HL-60/S4 treated with phorbol 12-myristate 13-acetate at 8.2 ng/mL for 4 days and 3 days (cell line): Measurements from ENCODE around the gene PLA2G2E.

Experiments
- in situ Hi-C: fragments of 300-500 bp; cut with MboI; formaldehyde crosslinking; loops from 2 replicates; pipeline ENCODE4 v1.15.0; 2022; ENCODE audit warnings: low sequenced_read_pairs

Gene PLA2G2E, protein sequence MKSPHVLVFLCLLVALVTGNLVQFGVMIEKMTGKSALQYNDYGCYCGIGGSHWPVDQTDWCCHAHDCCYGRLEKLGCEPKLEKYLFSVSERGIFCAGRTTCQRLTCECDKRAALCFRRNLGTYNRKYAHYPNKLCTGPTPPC

DNA sequence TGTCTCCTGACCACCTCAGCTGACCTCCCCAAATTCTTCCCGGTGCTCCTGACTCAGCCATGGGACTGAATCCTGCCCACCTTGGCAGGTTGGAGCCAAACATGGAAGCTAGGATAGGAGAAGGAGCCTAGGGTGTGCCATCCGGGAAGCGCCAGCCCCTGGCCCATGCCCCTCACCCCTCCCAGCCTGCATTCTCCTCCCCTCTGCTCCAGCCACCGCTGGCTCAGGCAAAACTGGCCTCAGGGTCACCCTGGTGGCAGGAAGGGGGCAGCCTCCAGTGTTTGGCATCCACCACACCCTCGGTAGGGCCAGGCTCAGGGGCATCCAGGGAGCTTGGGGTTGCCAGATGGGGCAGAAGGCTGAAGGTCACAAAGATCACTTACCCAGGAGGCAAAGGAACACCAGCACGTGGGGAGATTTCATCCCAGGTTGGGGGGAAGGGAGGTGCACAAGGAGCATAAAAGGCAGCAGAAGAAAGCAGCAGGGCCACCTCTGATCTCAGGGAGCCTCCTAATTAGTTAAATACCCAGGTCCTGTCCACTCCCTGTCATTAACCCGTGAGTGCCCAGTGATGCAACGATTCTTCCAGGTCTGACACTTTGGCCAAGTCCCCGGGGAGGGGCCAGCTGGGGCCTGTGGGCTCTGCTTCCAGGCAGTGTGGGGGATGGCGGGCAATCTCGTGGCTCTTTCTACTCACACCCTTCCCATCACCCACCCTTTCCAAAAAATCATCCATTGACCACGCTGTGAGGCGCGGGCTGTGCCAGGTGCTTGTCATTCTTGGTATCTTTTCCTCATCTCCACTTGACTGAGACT lies at the start of gene PLA2G2E:
Gene PLA2G2E (minus strand): TSS at position 481 of the 816 bp plus-strand sequence. CDS start 58 bp downstream, at position 423.
- in situ Hi-C loops: no loop called here

DNA sequence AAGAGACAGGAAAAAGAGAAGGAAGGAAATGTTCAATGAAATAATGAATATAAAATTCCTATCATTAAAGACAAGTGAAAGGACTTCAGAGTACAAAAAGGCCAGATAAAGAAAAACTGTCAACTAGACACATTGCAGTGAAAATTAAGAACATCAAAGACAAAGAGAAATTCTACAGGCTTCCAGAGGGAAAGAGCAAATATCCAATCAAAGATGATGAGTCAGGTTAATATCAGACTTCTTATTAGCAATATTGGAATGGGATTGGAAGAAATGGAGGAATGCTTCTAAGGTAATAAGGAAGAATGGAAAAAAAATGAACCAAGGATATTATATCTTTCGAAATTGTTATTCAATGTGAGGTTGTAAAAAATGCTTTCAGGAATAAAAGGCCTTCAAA lies 48.2 kb upstream of the PLA2G2E start:
- in situ Hi-C loops: no loop called here

DNA sequence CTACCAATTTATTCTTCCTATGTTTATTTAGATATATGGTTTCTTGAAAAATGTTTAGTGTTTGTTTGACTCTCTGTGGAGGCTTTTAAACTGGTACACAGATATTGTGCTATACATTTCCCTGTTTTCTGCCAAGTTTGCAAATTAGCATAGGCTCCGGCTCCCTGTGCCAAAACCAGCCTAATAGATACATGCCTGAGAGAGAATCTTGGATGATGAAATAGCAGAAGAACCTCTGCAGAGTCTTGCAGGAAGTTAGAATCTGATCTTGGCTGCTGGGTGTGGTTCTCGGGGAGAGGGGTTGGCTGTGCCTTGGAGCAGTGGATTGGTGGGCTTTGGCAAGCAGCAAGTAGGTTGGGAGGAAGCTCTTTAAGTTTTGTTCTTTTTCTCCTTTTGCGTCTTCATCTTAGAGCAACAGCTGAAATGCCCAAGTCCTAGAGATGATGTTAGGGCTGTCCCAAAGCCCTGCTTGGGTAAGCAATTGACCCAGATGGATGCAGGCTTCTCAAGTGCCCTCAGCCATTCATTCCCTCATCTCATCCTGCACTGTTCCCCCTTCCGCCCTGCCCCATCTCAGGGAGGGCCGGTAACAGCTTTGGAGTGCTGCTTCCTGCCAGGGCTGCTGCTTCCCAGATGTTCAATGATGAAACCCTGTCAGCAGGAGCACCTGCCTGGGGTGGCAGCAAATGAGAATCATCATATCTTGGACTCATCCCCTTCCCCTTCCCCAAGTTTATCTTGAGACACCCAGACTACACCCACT lies 46.7 kb upstream of the PLA2G2E start:
- in situ Hi-C loops: no loop called here

DNA sequence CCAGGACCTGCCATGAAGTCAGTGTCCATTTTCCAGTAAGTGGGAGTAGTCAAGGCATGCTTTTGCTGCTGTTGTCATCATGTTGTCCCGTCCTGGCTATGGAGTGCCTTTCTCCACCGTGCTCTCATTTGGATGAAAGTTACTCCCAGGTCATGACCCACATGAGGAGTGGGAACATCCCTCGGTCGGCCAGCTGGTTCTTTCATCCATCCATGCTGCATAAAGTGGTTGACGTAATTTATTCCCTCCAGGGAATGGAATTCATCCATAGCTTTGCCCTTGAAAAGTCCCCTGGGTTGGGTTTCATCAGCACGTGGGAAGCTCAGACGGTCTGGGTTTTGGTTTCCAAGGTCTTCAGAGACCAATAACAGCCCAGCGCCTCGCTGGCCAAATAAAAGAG lies 44.4 kb upstream of the PLA2G2E start:
- in situ Hi-C loops: no loop called here

DNA sequence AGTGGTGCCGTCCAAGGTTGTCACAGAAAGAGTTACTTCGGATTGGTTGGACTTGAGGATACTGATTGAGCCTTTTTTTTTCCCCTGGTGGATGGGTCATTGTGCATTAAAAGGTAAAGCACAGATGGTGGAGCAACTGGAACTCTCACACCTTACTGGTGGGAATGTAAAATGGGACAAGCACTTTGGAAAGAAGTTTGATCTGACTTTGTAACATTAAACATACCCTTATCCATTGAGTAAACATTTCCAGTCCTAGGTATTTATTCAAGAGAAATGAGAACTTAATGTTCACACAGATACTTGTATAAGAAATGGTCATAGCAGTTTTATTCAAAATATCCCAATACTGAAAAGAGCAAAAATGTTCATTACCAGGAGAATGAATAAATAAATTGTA lies 41.1 kb upstream of the PLA2G2E start:
- in situ Hi-C loops: no loop called here

DNA sequence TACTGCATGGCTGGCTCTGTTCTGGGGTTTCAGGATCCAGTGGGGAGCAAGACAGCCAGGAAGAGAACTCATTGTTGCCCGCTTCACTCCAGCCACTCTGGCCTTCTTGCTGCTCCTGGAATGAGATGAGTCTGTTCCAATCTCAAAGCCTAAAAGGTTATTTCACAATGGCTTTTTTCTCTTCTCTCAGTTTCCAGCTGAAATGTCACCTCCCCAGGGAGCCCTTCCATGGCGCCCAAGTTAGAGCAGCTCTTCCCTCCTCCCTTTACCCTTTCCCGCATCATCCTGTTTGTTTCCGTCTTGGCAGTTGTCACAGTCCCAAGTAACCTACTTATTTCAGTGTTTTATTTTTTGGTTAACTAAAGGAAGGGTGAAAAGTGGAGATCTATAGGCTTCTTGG lies 40.2 kb upstream of the PLA2G2E start:
- in situ Hi-C loops: no loop called here

DNA sequence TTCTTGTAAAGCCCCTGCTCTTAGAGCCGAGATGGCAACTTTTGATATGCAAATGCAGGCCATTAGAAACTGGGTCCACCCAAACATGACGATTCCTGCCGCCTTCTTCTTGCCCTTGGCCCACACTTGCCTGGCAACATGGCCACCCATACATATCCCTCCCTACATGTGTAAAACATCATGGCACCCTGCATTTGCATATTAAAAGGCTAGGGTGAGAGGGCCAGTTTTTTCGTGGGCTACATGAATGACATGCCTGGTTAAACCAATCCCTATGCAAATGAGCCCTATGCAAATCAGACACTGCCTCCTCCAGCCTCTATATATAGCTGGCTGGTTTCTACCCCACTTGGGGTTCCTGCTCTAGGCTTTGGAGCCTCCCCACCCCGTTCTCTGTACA lies 37.2 kb upstream of the PLA2G2E start:
- in situ Hi-C loops: no loop called here

DNA sequence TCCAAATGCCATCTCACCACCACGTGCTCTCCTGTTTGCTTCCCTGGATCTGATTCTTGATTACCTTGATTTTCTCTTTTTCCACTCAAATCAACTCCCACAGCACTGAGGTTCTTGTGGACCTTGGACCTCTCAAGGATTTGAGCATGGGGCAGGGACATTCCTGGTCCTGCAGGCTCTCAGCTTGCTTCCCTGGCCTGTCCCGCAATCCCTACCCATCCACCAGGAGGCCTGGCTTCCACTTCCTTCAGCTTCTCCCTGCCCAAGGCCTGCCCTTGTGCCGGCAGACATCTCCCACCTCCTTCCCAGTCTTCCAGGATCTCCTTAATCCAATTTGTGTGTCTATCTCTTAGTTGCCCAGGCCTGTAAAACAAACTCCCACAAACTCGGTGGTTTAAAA lies 34.4 kb upstream of the PLA2G2E start:
- in situ Hi-C loops: no loop called here

DNA sequence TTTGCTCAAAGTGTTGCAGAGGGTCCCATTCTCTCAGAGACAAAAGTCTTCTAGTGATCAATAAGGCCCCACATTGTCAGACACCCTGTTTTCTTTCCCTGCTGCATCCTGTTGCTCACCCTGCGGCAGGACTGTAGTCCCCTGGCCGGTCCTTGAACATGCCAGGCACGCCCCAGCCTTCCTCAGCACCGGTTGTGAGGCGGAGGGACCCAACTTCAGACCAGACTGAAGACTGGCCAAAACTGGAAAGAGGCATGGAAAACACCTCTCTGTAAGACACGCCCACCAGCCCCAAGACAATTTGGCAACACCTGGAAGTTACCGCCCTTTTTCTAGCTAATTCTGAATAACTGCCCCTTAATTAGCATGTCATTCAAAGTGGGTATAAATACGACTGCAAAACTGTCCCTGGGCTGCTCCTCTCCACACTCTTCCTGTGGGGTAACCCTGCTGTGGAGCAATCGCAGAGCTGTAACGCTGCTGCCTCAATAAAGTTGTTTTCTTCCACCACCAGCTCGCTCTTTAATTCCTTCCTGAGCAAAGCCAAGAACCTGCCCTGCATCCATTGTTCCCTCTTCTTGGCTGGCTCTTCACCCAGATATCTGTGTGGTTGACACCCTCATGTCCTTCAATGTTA lies 32.2 kb upstream of the PLA2G2E start:
- in situ Hi-C loops: no loop called here

DNA sequence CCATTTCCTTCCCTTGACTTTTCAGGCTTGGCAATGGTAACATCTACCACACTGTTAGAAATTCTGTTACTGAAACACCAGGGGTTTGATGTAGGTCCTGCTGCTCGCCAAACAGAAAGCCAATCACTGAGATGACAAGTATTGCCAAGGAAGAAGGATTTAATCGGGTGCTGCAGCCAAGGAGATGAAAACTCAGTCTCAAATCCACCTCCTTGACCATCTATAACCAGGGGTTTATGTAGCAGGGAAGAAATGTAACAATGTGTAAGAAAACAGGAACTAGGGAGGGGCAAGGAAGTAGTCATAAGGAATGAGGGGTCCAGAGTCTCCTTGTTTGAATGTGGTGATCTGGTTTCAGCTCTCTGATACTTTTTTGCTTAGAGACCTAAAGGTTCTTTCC lies 30.6 kb upstream of the PLA2G2E start:
- in situ Hi-C loops: no loop called here

DNA sequence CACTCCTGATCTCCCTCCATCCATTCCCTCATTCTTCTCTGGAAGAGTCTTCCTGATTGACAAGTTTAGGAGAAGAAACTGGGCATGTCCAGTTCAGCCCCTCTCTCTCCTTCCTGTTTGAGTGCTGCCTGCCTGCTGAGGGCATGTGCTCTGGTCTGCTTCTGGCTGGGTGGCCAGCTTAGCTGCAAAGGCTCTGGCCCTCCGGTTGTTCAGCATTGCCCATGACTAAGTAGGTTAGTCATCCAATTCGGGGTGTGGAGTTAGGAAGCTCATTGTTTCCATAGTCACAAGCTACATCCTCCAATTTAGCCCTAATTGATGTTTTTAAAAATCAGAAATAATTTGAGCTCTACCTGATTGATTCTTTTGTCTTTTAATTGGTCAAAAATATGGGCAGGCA lies 25.6 kb upstream of the PLA2G2E start:
- in situ Hi-C loops: no loop called here

DNA sequence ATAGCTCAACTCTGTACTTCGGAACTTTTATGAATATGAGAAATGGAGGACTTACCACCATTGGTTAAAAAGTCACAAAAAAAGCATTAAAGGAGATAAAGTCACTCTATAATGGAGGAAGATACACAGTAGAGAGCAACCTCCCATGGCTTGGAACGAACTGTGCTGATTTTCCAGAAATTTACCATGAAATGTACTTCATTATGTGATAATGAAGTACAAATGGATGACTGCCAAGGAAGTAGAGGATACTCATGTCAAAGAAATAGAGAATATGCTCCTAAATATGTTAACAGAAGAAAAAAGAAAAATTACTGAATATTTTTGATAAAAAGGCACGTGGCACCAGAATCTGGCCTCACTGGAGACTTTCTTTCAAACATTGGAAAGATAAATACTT lies 23.6 kb upstream of the PLA2G2E start:
- in situ Hi-C loops: no loop called here

DNA sequence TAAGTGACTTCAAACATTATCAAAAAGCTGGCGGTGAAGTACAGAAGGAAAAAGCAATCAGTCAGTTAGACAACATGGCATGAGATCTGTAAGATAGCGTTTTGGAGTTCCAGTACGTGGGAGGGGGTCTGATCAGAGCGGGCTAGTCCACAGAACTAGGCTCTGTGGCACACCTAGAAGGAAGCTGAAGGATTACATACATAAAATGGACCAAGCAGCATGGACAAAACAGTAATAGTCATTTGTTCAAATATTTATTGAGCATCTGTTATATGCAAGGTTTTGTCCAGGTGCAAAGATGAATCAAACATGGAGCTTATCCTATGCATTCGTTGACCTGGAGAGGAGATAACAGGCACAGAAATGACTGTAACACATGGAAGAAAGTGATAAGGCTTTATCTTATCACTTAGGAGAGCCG lies 22.9 kb upstream of the PLA2G2E start:
- in situ Hi-C loops: no loop called here

DNA sequence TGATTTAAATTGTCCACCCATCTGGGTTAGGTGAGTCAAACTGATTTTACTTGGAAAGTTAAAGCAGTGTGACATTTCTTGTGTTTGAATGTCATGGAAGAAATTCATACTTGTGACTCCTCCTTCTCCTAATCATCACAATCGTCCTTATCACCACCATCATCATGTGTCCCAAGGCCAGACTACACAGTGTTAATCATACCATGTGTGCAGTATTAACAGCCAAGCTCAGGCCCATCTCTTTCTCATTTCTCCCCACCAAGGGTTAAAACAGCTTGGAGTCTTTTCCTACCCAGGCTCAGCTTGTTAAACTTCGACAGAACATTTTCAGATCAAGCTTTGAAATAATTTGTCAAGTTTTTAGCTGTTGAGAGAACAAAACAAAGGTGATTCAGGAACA lies 22.5 kb upstream of the PLA2G2E start:
- in situ Hi-C loops: no loop called here

DNA sequence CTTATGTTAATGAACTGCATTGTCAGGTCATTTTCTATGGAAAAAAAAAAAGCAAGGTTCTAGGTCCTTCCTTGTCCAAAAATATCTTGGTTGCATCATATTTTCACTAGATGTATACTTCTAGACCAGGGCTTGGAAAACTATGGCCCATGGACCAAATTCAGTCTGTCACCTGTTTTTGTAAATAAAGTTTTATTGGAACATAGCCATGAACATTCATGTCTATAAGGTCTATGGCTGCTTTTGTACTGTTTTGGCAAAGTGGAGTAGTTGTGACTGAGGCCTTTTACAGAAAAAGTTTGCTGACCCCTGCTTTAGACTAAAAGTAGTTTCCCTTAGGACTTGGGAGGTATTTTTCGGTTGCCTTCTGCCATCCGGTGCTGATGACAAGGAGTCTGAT lies 19.2 kb upstream of the PLA2G2E start:
- in situ Hi-C loops: no loop called here

DNA sequence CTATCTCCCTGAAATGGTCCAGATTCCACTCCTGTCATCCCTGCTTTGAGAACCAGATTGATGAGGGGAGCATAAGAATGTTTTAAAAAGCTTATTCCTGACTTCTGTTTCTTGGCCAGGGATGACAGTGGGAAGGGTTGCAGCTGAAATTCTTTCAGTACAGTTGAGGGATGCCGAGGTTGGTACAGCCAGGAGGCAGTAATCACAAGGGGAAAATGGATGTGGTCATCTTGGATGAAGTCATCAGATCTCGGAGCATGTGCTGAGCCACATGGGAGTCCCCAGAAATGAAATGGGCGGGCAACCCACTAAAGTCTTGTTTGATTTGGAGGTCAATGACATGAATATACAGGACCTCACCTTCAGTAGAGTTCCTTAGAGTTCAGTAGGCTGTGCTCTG lies 18.7 kb upstream of the PLA2G2E start:
- in situ Hi-C loops: no loop called here

DNA sequence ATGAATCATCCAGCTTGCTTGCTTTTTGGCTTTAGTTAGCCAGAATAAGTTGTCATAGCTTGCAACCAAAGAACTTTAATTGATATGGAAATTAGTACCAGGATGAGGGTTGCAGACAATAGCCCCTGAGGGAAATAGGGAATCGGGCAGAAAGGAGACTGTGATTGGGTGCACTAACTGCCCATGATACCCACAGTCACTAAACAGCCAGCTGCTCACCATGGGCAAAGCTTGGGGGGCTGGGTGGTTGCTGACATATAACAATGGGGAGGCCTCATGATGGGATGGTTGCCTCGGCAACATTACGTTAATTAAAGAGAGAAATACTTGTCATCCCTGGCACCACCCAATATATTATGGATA lies 17.8 kb upstream of the PLA2G2E start:
- in situ Hi-C loops: no loop called here

DNA sequence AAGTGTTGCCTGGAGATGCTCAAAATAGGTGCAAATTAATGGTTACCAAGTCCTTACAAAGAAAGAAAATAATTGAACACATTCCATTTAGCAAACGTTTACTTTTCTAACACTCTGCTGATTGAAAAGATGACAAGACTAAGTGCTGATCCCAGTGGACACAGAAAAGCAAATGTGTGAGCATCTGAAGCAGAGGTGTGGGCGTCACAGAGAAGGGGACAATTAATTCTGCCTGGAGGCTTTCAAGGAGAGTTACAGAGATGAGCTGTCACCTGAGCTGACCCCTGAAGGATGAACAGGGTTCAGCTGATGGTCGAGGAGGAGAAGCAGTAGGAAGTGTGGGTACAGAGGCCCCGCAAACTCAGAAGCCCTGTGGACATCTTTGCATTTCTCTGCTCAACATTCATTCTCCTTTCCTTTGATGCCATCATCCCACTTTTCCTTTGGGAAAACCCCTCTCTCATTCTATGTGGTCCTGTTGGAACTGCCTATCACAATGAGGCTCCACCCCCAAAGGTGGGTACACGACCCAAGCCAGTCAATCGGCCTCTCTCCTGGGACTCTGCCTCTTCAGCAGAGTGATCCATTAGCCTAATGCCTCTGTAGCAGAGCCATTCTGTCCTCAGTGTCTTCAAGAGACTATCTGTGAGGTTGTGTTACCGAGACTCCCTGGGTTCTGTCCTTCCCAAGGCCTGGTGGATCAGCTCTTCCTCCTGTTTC lies 17.2 kb upstream of the PLA2G2E start:
- in situ Hi-C loops: no loop called here

DNA sequence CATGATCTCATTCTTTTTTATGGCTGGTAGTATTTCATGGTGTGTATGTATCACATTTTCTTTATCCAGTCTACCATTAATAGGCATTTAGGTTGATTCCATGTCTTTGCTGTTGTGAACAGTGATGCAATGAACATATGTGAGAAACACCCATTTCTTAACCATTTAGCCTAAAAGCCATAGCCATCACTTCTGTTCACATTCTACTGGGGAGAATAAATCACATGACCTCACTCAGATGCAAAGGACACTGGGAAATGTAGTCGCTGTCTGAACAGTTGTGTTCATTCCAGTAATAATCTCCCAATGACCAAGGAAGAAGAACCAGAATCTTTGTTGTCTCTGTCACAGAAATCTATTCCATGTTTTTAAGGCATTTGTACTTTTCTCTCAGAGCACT lies 15.1 kb upstream of the PLA2G2E start:
- in situ Hi-C loops: no loop called here

DNA sequence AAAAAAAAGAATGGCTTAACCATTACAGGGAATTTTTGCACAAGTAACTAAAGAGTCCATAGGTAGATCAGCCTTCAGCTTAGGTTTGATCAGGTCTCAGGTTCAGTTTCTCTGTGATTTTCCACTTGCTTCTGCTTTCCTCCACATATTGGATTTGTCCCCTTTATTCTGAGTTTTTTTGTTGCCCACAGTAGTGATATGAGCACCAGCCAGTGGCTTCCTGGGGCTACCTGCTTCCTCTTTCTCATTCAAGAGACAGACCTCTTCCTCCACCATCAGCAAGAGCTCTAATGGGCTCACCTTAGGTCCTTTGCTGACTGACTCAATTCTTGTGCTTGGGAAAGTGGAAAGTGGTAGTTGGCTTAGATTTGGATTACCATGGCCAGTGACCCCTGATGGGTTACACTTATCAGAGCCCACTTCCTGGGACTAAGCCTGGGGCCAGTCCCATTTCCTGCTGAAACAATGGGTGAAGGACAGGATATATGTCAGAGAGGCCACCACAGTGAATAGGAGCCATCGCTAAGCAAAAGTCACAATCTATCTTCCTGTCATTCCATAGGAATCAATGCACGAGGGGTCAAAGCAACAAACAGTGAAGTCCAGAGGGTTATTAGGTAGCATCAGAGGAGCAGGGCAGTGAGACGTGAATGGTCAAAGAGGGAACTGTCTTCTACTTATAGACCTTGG lies 12.8 kb upstream of the PLA2G2E start:
- in situ Hi-C loops: no loop called here
